Kidney (tissue), 14 donors: ENCODE measurements around the gene EREG. TPM values are rescaled to one million over a fixed set of nuclear protein-coding genes. Genes with fewer than 3 reads are reported as not detected.

Experiments used
- DNase-seq, 5 donors: peaks; one replicate each; pipeline ENCODE4 v3.0.0-alpha.2; 2013 to 2020
- FAIRE-seq: peaks from 2 replicates; lab custom pipeline; 2012; peaks lifted over from hg19 to GRCh38; lab: Jason Lieb, UNC
- H3K27ac ChIP-seq, 2 donors: one replicate each; pipeline ENCODE4 v1.7.0; 2013; ENCODE audit warnings: low read depth in 2 of 2, low read length in 2 of 2, inconsistent platforms in 1 of 2
- H3K27me3 ChIP-seq: one replicate; pipeline ENCODE4 v1.7.1; 2013; ENCODE audit warnings: low read length, inconsistent platforms; ENCODE audit not compliant: control insufficient read depth, insufficient read depth
- H3K36me3 ChIP-seq, 3 donors: one replicate each; pipeline versions ENCODE4 v1.7.0 to v1.7.1; 2013; ENCODE audit warnings: low read length in 3 of 3, control low read depth in 1 of 3, inconsistent platforms in 1 of 3; ENCODE audit not compliant: insufficient read depth in 3 of 3, control insufficient read depth in 2 of 3
- H3K4me1 ChIP-seq, 3 donors: one replicate each; pipeline versions ENCODE4 v1.7.0 to v1.7.1; 2013; ENCODE audit warnings: low read length in 3 of 3, inconsistent platforms in 1 of 3, low read depth in 1 of 3; ENCODE audit not compliant: control insufficient read depth in 2 of 3, insufficient read depth in 2 of 3
- H3K4me3 ChIP-seq, 3 donors: one replicate each; pipeline versions ENCODE4 v1.7.0 to v1.8.1; 2013; ENCODE audit warnings: low read length in 3 of 3, control low read depth in 1 of 3, inconsistent platforms in 1 of 3
- H3K9ac ChIP-seq, 3 donors: one replicate each; pipeline versions ENCODE4 v1.7.0 to v1.7.1; 2013; ENCODE audit warnings: low read length in 3 of 3, control low read depth in 1 of 3, inconsistent platforms in 1 of 3
- H3K9me3 ChIP-seq, 3 donors: one replicate each; pipeline versions ENCODE4 v1.7.0 to v1.7.1; 2013; ENCODE audit warnings: low read length in 3 of 3, control low read depth in 1 of 3, inconsistent platforms in 1 of 3; ENCODE audit not compliant: control insufficient read depth in 2 of 3, insufficient read depth in 1 of 3
- intact Hi-C: fragments of 100-400 bp; cut with DNase I; formaldehyde crosslinking; loops from one replicate; pipeline ENCODE4 v1.11.1; 2022
- polyA plus RNA-seq: library from polyadenylated mRNA; stranded (reverse); fragments of 350-450 nt; fragmentation: Illumina TruSeq; extraction: RNeasy Lipid Tissue Mini Kit (QIAGEN cat#74804); gene quantifications from one replicate; pipeline ENCODE4 v1.2.3, GENCODE V29; 2014; ENCODE audit warnings: low read depth, low replicate concordance; ENCODE audit not compliant: insufficient read depth
- total RNA-seq: library from RNA; stranded (reverse); fragmentation: NEBNext Ultra II Directional; extraction: Animal tissue kit (Norgen Biotek cat#: 25700); gene quantifications from one replicate; pipeline ENCODE4 v1.2.1, GENCODE V29; 2021
- TF ChIP-seq, protein P1 (sequence below): IDR thresholded peaks from 3 replicates; pipeline ENCODE4 v1.5.1; 2012; ENCODE audit warnings: mild to moderate bottlenecking, moderate library complexity, borderline replicate concordance; ENCODE audit not compliant: insufficient read depth; ENCODE audit errors: extremely low read depth
- donor health status: control.
- donor health status: control.
- donor health status: control.
- donor health status: control.
- donor health status: control.
- donor health status: DM: yes; HTN: yes; CAD: no.
- donor health status: Normal renal cell carcinoma (clear cell type).

Gene EREG
- total and polyA plus RNA-seq, 2 donors from 2014 or later, result 0.44 TPM; not detected in 1

DNA sequence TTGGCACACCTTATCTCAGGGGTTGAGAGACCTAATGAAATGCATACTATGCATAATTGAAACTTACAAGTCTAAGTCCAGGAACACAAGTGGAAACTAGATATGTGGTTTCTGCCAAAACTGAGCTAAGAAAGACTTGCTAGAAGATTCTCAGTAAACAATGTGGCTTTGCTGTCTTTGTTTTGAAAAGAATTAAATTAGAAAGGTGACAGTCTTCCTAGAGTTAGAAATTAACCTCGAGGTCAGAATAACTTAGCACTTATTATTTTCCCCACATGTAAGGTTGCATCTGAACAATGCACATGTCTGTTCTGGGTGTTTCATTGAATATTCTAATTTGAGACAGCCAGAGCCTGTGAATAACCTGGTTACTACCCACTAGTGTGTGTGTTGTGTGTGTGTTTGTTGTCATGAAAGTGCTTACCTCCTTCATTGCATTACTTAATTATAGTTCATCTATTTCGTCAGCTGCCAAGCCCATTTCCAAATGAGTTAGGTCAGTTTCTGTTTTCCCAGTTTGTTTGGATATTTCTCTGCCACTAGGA, 1.5 kb downstream of the EREG start:
- intact Hi-C loops, result loop anchor here (10.0 kb wide), 1 partner anchor 308 kb away; no protein-coding TSS in a partner anchor
- Histone ChIP-seq H3K36me3 (no peaks in the 10 kb centered on the region), H3K4me1 (no peaks in the 10 kb centered on the region), H3K27me3 (no peaks in the 10 kb centered on the region), H3K4me3 (no peak overlapping the region), H3K9ac (no peak overlapping the region), H3K9me3 (no peaks in the 10 kb centered on the region), H3K27ac (no peak overlapping the region)
- FAIRE-seq (no peak), DNase-seq (no peak)
- TF ChIP-seq, protein P1, sequence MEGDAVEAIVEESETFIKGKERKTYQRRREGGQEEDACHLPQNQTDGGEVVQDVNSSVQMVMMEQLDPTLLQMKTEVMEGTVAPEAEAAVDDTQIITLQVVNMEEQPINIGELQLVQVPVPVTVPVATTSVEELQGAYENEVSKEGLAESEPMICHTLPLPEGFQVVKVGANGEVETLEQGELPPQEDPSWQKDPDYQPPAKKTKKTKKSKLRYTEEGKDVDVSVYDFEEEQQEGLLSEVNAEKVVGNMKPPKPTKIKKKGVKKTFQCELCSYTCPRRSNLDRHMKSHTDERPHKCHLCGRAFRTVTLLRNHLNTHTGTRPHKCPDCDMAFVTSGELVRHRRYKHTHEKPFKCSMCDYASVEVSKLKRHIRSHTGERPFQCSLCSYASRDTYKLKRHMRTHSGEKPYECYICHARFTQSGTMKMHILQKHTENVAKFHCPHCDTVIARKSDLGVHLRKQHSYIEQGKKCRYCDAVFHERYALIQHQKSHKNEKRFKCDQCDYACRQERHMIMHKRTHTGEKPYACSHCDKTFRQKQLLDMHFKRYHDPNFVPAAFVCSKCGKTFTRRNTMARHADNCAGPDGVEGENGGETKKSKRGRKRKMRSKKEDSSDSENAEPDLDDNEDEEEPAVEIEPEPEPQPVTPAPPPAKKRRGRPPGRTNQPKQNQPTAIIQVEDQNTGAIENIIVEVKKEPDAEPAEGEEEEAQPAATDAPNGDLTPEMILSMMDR, result no peak

DNA sequence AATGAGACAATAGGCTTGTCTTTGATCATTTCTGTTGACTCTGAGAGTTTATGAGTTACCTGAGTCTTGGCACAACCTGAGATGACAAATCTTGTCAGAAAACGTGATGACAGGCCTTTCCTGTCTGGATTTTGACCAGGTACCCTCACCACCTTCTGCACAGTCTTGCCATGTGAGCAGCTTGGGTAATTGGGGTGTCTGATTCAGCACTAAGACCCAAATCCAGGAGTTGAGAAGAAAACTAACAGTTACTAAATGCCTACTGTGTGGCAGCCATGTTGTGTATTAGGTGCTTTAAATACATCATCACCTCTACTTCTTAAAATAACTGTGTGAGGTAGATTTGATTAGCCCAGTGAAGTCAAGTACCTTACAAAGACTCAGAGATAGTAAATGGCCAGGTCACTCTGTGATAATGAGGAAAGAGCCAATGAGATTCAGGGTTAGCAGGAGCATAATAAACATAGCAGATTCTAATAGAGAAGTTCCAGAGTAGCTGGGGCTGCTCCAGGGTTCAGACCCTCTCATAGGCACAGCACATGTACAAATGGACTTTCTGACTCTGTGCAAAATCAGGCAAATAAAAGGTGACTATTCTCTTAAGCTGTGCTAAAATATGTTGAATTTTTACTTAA, 2.8 kb downstream of the EREG start:
- Histone ChIP-seq H3K9me3 (no peaks in the 10 kb centered on the region), H3K36me3 (no peaks in the 10 kb centered on the region), H3K9ac (no peak overlapping the region), H3K27ac (no peak overlapping the region), H3K4me1 (no peaks in the 10 kb centered on the region), H3K27me3 (no peaks in the 10 kb centered on the region), H3K4me3 (no peak overlapping the region)
- TF ChIP-seq, protein P1, result no peak
- no peak for FAIRE-seq
- intact Hi-C loops, result loop anchor here (10.0 kb wide), 1 partner anchor 307 kb away; no protein-coding TSS in a partner anchor
- DNase-seq, result no peak

DNA sequence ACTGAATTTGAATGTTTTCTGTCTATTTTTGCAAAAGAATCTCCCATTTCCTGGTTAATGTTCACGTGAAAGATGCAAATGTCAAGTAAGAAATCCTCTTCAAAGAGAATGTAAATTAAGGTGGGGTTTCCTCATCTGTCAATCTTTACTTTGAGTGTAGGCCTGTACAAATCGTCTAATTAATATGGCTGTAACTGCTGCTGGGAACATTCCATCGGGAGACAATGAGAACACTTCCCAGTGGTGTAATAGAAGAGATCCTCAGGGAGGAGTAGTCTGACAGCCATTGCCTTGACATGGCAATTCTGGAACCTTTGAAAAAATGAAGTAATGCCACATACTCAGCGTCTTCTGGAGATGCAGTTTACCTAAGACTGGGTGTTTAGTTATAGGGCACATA, 3.7 kb downstream of the EREG start:
- Histone ChIP-seq H3K4me3 (no peak overlapping the region), H3K9ac (no peak overlapping the region), H3K36me3 (no peaks in the 10 kb centered on the region), H3K27ac (no peak overlapping the region), H3K4me1 (no peaks in the 10 kb centered on the region), H3K9me3 (no peaks in the 10 kb centered on the region), H3K27me3 (no peaks in the 10 kb centered on the region)
- intact Hi-C loops, result loop anchor here (10.0 kb wide), 1 partner anchor 306 kb away; no protein-coding TSS in a partner anchor
- TF ChIP-seq, protein P1, result no peak
- DNase-seq, result no peak
- FAIRE-seq, result no peak
